Vagina (tissue), 2 donors: ENCODE measurements around the gene DUSP8. TPM values are rescaled to one million over a fixed set of nuclear protein-coding genes. Genes with fewer than 3 reads are reported as not detected.

ENCODE experiments used
- DNase-seq, 2 donors: peaks; one replicate each; pipeline ENCODE4 v3.0.0-alpha.2; 2017; ENCODE audit errors: extremely low spot score in 2 of 2
- H3K27ac ChIP-seq: fragments of 200-600 bp; sonication (generic); one replicate; pipeline ENCODE4 v1.5.1; 2019
- H3K27me3 ChIP-seq: fragments of 200-600 bp; sonication (generic); one replicate; pipeline ENCODE4 v1.5.1; 2019
- H3K36me3 ChIP-seq, 2 donors: fragments of 200-600 bp; sonication (generic); one replicate each; pipeline ENCODE4 v1.5.1; 2017 to 2019
- H3K4me1 ChIP-seq: fragments of 200-600 bp; sonication (generic); one replicate; pipeline ENCODE4 v1.5.1; 2019
- H3K4me3 ChIP-seq, 2 donors: fragments of 200-600 bp; sonication (generic); 1 replicate in 1 of 2; 2 replicates in 1 of 2; pipeline ENCODE4 v1.5.1; 2016 to 2019
- H3K9me3 ChIP-seq: fragments of 200-600 bp; sonication (generic); one replicate; pipeline ENCODE4 v1.5.1; 2019
- POLR2A ChIP-seq, 2 donors: fragments of 450-650 bp; IDR thresholded peaks; one replicate each; pipeline ENCODE4 v1.6.1; 2017; ENCODE audit warnings: antibody characterized with exemption in 2 of 2, mild to moderate bottlenecking in 2 of 2, moderate library complexity in 2 of 2
- POLR2AphosphoS5 ChIP-seq, 2 donors: sonication (generic); formaldehyde crosslinking; IDR thresholded peaks; one replicate each; pipeline ENCODE4 v1.9.0; 2017; ENCODE audit warnings: antibody characterized with exemption in 2 of 2, mild to moderate bottlenecking in 2 of 2, low read depth in 1 of 2; ENCODE audit not compliant: insufficient read depth in 1 of 2
- intact Hi-C: fragments of 100-400 bp; cut with DNase I; formaldehyde crosslinking; loops from one replicate; pipeline ENCODE4 v1.15.1; 2023
- total RNA-seq: library from RNA; depleted of rRNA; stranded (reverse); fragments of >200 nt; gene quantifications from one replicate; pipeline ENCODE4 v1.2.3, GENCODE V29; 2016
- TF ChIP-seq, protein P1 (sequence below), 3 experiments: fragments of 450-650 bp in 2 of 3; fragments of 200-600 bp in 1 of 3; sonication (generic) in 1 of 3; IDR thresholded peaks; one replicate each; pipeline ENCODE4 v1.5.1; 2017 to 2019; ENCODE audit warnings: antibody characterized with exemption in 3 of 3, mild to moderate bottlenecking in 2 of 3, moderate library complexity in 2 of 3

The DUSP8 gene
- total RNA-seq, 1 donor from 2014 or later = 2.9 TPM

GRCh38 chr11:1534171-1534570, 37.9 kb downstream of the DUSP8 start:
- Histone ChIP-seq H3K4me3 (no peak overlapping the region), H3K9me3 (no peaks in the 10 kb centered on the region), H3K4me1 (peaks cover 85% of the 10 kb centered on the region), H3K27me3 (no peaks in the 10 kb centered on the region), H3K27ac (no peak overlapping the region), H3K36me3 (no peaks in the 10 kb centered on the region)
- intact Hi-C loops = no loop called here
- no peak for TF ChIP-seq POLR2AphosphoS5 (IDR thresholded peaks at IDR 0.05; ENCODE audit: insufficient read depth in 1 of 2, low read depth in 1 of 2)
- TF ChIP-seq POLR2A (IDR thresholded peaks at IDR 0.05) = no peak
- TF ChIP-seq, protein P1, sequence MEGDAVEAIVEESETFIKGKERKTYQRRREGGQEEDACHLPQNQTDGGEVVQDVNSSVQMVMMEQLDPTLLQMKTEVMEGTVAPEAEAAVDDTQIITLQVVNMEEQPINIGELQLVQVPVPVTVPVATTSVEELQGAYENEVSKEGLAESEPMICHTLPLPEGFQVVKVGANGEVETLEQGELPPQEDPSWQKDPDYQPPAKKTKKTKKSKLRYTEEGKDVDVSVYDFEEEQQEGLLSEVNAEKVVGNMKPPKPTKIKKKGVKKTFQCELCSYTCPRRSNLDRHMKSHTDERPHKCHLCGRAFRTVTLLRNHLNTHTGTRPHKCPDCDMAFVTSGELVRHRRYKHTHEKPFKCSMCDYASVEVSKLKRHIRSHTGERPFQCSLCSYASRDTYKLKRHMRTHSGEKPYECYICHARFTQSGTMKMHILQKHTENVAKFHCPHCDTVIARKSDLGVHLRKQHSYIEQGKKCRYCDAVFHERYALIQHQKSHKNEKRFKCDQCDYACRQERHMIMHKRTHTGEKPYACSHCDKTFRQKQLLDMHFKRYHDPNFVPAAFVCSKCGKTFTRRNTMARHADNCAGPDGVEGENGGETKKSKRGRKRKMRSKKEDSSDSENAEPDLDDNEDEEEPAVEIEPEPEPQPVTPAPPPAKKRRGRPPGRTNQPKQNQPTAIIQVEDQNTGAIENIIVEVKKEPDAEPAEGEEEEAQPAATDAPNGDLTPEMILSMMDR (IDR thresholded peaks at IDR 0.05) = no peak
- no peak for DNase-seq

DNA sequence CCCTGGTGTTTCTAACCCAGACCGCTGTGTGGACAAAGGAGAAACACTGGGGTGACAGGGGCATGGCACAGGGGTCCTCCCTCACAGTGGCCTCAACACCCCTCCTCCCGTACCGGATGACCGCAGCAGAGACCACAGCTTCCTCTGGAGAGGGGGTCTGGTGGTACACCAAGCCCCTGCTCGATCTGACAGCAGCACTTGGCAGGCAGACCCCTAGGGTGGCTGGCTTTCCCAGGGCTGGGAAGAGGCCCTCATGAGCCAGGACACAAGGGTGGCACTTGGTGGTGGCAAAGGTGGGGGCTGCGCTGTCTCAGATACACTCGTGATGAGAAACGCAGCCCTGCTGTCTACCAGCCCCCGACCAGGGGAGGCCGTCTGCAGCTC, 38.7 kb downstream of the DUSP8 start:
- Histone ChIP-seq H3K9me3 (no peaks in the 10 kb centered on the region), H3K27me3 (no peaks in the 10 kb centered on the region), H3K4me3 (no peak overlapping the region), H3K27ac (peak overlapping the region; percentile 22), H3K4me1 (peaks cover 90% of the 10 kb centered on the region), H3K36me3 (no peaks in the 10 kb centered on the region)
- TF ChIP-seq POLR2A (IDR thresholded peaks at IDR 0.05) (no peak), POLR2AphosphoS5 (IDR thresholded peaks at IDR 0.05; ENCODE audit: insufficient read depth in 1 of 2, low read depth in 1 of 2) (no peak)
- TF ChIP-seq, protein P1 (IDR thresholded peaks at IDR 0.05) = no peak
- no peak for DNase-seq
- intact Hi-C loops = no loop called here

GRCh38 chr11:1532606-1533341, 39.3 kb downstream of the DUSP8 start:
- Histone ChIP-seq H3K4me1 (peaks cover 96% of the 10 kb centered on the region), H3K4me3 (no peak overlapping the region), H3K27ac (peak overlapping the region; percentile 38), H3K27me3 (no peaks in the 10 kb centered on the region), H3K9me3 (no peaks in the 10 kb centered on the region), H3K36me3 (no peaks in the 10 kb centered on the region)
- intact Hi-C loops = no loop called here
- TF ChIP-seq, protein P1 (IDR thresholded peaks at IDR 0.05) = no peak
- TF ChIP-seq POLR2A (IDR thresholded peaks at IDR 0.05) (no peak), POLR2AphosphoS5 (IDR thresholded peaks at IDR 0.05; ENCODE audit: insufficient read depth in 1 of 2, low read depth in 1 of 2) (peak in 1 of 2 donors; percentile 54)
- DNase-seq = no peak

- no peaks in the 10 kb centered on the region for H3K36me3 ChIP-seq
- intact Hi-C loops = no loop called here
- H3K27me3 ChIP-seq = no peaks in the 10 kb centered on the region
- DNase-seq = no peak
- no peak overlapping the region for H3K4me3 ChIP-seq
- H3K9me3 ChIP-seq = no peaks in the 10 kb centered on the region
- H3K4me1 ChIP-seq = peaks cover 92% of the 10 kb centered on the region
- TF ChIP-seq POLR2AphosphoS5 (IDR thresholded peaks at IDR 0.05; ENCODE audit: insufficient read depth in 1 of 2, low read depth in 1 of 2) = peak in 1 of 2 donors; percentile 34
- TF ChIP-seq, protein P1 (IDR thresholded peaks at IDR 0.05) = no peak
- H3K27ac ChIP-seq = peak overlapping the region; percentile 38
Measured at GRCh38 chr11:1532014-1532586, 40.0 kb downstream of the DUSP8 start.

DNA sequence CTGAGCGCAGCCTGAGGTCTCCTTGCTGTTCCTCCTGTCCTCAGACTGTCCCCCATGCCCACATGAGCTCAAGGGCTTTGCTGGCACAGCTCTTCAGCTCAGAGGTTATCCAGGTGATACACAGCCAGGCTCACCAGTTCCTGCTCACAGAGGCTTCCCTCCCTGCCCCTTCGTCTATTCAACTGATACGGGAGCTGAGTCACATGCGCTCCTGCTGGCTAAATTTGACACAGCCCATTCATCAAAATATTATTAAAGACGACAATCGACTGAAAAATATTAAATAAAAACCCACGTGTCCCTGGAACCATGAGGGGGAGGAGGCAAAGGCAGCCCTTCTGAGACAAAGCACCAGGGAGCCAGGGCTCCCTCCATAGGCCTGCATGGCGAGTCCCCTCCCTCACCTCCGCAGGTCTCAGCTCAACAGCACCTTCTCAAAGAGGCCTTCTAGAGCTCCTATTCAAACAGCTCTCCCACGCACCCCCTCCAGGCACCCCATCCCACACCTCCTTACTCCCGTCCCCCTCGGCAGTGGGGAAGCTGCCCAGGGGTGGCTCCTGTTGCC, 40.5 kb downstream of the DUSP8 start:
- Histone ChIP-seq H3K4me1 (peaks cover 92% of the 10 kb centered on the region), H3K27me3 (no peaks in the 10 kb centered on the region), H3K4me3 (no peak overlapping the region), H3K36me3 (no peaks in the 10 kb centered on the region), H3K9me3 (no peaks in the 10 kb centered on the region), H3K27ac (peak overlapping the region; percentile 38)
- DNase-seq = no peak
- TF ChIP-seq POLR2A (IDR thresholded peaks at IDR 0.05) (no peak), POLR2AphosphoS5 (IDR thresholded peaks at IDR 0.05; ENCODE audit: insufficient read depth in 1 of 2, low read depth in 1 of 2) (no peak)
- TF ChIP-seq, protein P1 (IDR thresholded peaks at IDR 0.05) = no peak
- intact Hi-C loops = no loop called here
